ENCODE measurements around the gene GPAM.
"Not testable (repeated sequence)": the region's sequence is repeated elsewhere in the genome, so short reads cannot be mapped to it uniquely, and the experiment has no call there.

GPAM gene

GRCh38 chr10:112122827-112123226 is 60.7 kb downstream of the GPAM start:
- Mint-ChIP-seq H3K4me1 (ENCODE audit: low read depth) (no peaks in the 10 kb centered on the region), H3K36me3 (ENCODE audit: low read depth) (no peaks in the 10 kb centered on the region), H3K27me3 (ENCODE audit: low read depth) (no peaks in the 10 kb centered on the region), H3K4me3 (no peak overlapping the region), H3K9me3 (no peaks in the 10 kb centered on the region), H3K27ac (no peak overlapping the region)
- DNase-seq (ENCODE audit: low spot score), result no peak

GRCh38 chr10:112120491-112120890 is 63.1 kb downstream of the GPAM start:
- H3K36me3 Mint-ChIP-seq (ENCODE audit: low read depth), result no peaks in the 10 kb centered on the region
- H3K4me3 Mint-ChIP-seq, result no peak overlapping the region
- H3K4me1 Mint-ChIP-seq (ENCODE audit: low read depth), result no peaks in the 10 kb centered on the region
- H3K9me3 Mint-ChIP-seq, result no peaks in the 10 kb centered on the region
- H3K27me3 Mint-ChIP-seq (ENCODE audit: low read depth), result no peaks in the 10 kb centered on the region
- DNase-seq (ENCODE audit: low spot score), result no peak
- H3K27ac Mint-ChIP-seq, result no peak overlapping the region

- Mint-ChIP-seq H3K4me3 (no peak overlapping the region), H3K27ac (no peak overlapping the region), H3K9me3 (no peaks in the 10 kb centered on the region), H3K4me1 (ENCODE audit: low read depth) (no peaks in the 10 kb centered on the region), H3K27me3 (ENCODE audit: low read depth) (peaks cover 2% of the 10 kb centered on the region), H3K36me3 (ENCODE audit: low read depth) (no peaks in the 10 kb centered on the region)
- DNase-seq (ENCODE audit: low spot score), result peak; percentile 14
Measured at GRCh38 chr10:112115781-112116385, 67.7 kb downstream of the GPAM start.

DNA sequence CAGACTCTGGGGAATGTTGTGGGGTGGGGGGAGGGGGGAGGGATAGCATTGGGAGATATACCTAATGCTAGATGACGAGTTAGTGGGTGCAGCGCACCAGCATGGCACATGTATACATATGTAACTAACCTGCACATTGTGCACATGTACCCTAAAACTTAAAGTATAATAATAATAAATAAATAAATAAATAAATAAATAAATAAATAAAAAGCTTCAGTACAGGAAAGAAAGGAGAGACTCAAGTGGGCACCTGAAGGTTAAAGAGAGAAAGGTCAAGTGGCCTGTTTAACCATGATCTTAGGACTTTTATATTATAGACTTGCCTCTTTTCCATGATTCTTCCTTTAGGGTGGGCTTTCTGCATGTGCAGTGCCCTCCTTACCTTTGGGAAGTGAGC is 73.8 kb downstream of the GPAM start:
- not testable (repeated sequence) for H3K27ac Mint-ChIP-seq; H3K36me3 Mint-ChIP-seq (ENCODE audit: low read depth); DNase-seq (ENCODE audit: low spot score); H3K4me3 Mint-ChIP-seq; H3K9me3 Mint-ChIP-seq; H3K4me1 Mint-ChIP-seq (ENCODE audit: low read depth); H3K27me3 Mint-ChIP-seq (ENCODE audit: low read depth)
